GM12864 (cell line): ENCODE data around the gene HS6ST3.

Experiments used
- DNase-seq: peaks from one replicate; pipeline ENCODE4 v3.0.0-alpha.2; 2011; ENCODE audit warnings: low read depth
- H3K4me3 ChIP-seq: 2 replicates; pipeline ENCODE4 v1.5.1; 2011; ENCODE audit warnings: mild to moderate bottlenecking, low read depth, low read length, control low read depth
- TF ChIP-seq, protein P1 (sequence below): IDR thresholded peaks from 2 replicates; pipeline ENCODE4 v1.5.1; 2011; ENCODE audit warnings: low read depth, mild to moderate bottlenecking, moderate library complexity, low read length, control low read depth, inconsistent platforms; ENCODE audit errors: missing control alignments

HS6ST3 gene

GRCh38 chr13:96294930-96295881, 205.3 kb downstream of the HS6ST3 start:
- TF ChIP-seq, protein P1, sequence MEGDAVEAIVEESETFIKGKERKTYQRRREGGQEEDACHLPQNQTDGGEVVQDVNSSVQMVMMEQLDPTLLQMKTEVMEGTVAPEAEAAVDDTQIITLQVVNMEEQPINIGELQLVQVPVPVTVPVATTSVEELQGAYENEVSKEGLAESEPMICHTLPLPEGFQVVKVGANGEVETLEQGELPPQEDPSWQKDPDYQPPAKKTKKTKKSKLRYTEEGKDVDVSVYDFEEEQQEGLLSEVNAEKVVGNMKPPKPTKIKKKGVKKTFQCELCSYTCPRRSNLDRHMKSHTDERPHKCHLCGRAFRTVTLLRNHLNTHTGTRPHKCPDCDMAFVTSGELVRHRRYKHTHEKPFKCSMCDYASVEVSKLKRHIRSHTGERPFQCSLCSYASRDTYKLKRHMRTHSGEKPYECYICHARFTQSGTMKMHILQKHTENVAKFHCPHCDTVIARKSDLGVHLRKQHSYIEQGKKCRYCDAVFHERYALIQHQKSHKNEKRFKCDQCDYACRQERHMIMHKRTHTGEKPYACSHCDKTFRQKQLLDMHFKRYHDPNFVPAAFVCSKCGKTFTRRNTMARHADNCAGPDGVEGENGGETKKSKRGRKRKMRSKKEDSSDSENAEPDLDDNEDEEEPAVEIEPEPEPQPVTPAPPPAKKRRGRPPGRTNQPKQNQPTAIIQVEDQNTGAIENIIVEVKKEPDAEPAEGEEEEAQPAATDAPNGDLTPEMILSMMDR = no peak
- no peak overlapping the region for H3K4me3 ChIP-seq
- DNase-seq = no peak

DNA sequence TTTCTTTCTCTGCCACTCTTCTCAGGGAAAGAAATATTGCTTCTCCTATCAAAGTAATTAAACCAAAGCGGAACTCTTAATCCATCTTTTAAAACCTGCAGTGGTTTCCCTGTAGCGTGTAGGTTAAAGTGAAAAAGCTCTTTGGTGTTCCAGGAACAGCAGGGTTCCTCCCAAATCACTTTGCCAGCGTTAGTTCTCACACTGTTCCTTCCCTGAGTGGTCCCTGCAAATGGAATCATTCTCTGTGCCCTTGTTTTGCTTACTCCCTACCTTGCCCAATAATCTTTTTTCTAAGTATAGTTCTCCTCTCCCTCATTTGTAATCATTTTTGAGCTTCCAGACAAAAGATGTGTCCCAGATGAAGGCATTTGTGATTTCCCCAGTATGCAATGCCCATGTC, 207.5 kb downstream of the HS6ST3 start:
- TF ChIP-seq, protein P1 = no peak
- no peak overlapping the region for H3K4me3 ChIP-seq
- no peak for DNase-seq

GRCh38 chr13:96299235-96299634, 209.3 kb downstream of the HS6ST3 start:
- TF ChIP-seq, protein P1 = peak; percentile 2
- no peak for DNase-seq
- H3K4me3 ChIP-seq = no peak overlapping the region

- DNase-seq = no peak
- TF ChIP-seq, protein P1 = no peak
- H3K4me3 ChIP-seq = no peak overlapping the region
These were observed 218.7 kb downstream of the HS6ST3 start for GRCh38 chr13:96308568-96308967.

- no peak for DNase-seq
- TF ChIP-seq, protein P1 = no peak
These were observed 225.1 kb downstream of the HS6ST3 start for GRCh38 chr13:96314974-96315373.

GRCh38 chr13:96338030-96338429, 248.1 kb downstream of the HS6ST3 start:
- no peak overlapping the region for H3K4me3 ChIP-seq
- TF ChIP-seq, protein P1 = no peak
- DNase-seq = no peak

More at GRCh38 chr13:96314974-96315373, 225.1 kb downstream of the HS6ST3 start:
- H3K4me3 ChIP-seq = no peak overlapping the region
